ENCODE measurements around the gene ALLC.
"Not testable (repeated sequence)": the region's sequence is repeated elsewhere in the genome, so short reads cannot be mapped to it uniquely, and the experiment has no call there.

- not testable (repeated sequence) for TF ChIP-seq CTCF (IDR thresholded peaks at IDR 0.05; ENCODE audit: low read depth, low read length, missing input control); YY1 (IDR thresholded peaks at IDR 0.05); RAD21 (IDR thresholded peaks at IDR 0.05)
Observed at GRCh38 chr2:3614743-3615142, 43.3 kb upstream of the ALLC start.

All from liver (tissue), 3 donors.